Activated naive CD4-positive, alpha-beta T cell treated with anti-CD3 and anti-CD28 coated beads for 36 hours (primary cell): ENCODE results near the gene RUNX2. TPM values are rescaled to one million over a fixed set of nuclear protein-coding genes. Genes with fewer than 3 reads are reported as not detected.

ENCODE experiments used
- CTCF ChIA-PET: fragments of 350-600 bp; sonication (Branson Sonifier 250); formaldehyde crosslinking; loops from one replicate; lab custom pipeline; 2021; ENCODE audit warnings: antibody characterized with exemption; lab: Charles Lee
- DNase-seq: peaks from one replicate; pipeline ENCODE4 v3.0.0-alpha.2; 2020
- H3K27ac Mint-ChIP-seq: one replicate; pipeline ENCODE4 v1.8.0; 2021; ENCODE audit warnings: mild to moderate bottlenecking, mixed read lengths
- H3K27me3 Mint-ChIP-seq: one replicate; pipeline ENCODE4 v1.8.0; 2021; ENCODE audit warnings: low read depth, mixed read lengths
- H3K36me3 Mint-ChIP-seq: one replicate; pipeline ENCODE4 v1.8.0; 2021; ENCODE audit warnings: low read depth, mixed read lengths
- H3K4me1 Mint-ChIP-seq: one replicate; pipeline ENCODE4 v1.8.0; 2021; ENCODE audit warnings: low read depth, mixed read lengths
- H3K4me3 Mint-ChIP-seq: one replicate; pipeline ENCODE4 v1.8.0; 2021; ENCODE audit warnings: mild to moderate bottlenecking, moderate library complexity, mixed read lengths
- H3K9me3 Mint-ChIP-seq: one replicate; pipeline ENCODE4 v1.8.0; 2021; ENCODE audit warnings: mixed read lengths
- intact Hi-C: fragments of 100-400 bp; cut with micrococcal nuclease; formaldehyde crosslinking; loops from one replicate; pipeline ENCODE4 v1.15.1; 2023
- total RNA-seq, 2 experiments: library from RNA; stranded (reverse); gene quantifications; one replicate each; pipeline ENCODE4 v1.2.3, GENCODE V29; 2021

The RUNX2 gene
- total RNA-seq, 2 experiments from 2014 or later, result 3.1 to 3.6 TPM

- DNase-seq, result no peak
- Mint-ChIP-seq H3K4me1 (peaks cover 7% of the 10 kb centered on the region), H3K4me3 (no peak overlapping the region), H3K36me3 (peaks cover 2% of the 10 kb centered on the region), H3K27ac (no peak overlapping the region), H3K27me3 (no peaks in the 10 kb centered on the region), H3K9me3 (peaks cover 20% of the 10 kb centered on the region)
- CTCF ChIA-PET, result no interaction called here
- intact Hi-C loops, result no loop called here
Measured at GRCh38 chr6:45684476-45684875, 356.3 kb downstream of the RUNX2 start.

GRCh38 chr6:45685076-45685475 is 356.9 kb downstream of the RUNX2 start:
- CTCF ChIA-PET, result no interaction called here
- Mint-ChIP-seq H3K27me3 (no peaks in the 10 kb centered on the region), H3K9me3 (peaks cover 15% of the 10 kb centered on the region), H3K27ac (no peak overlapping the region), H3K4me3 (no peak overlapping the region), H3K36me3 (peaks cover 2% of the 10 kb centered on the region), H3K4me1 (peaks cover 7% of the 10 kb centered on the region)
- DNase-seq, result no peak
- intact Hi-C loops, result no loop called here

- DNase-seq, result no peak
- Mint-ChIP-seq H3K36me3 (no peaks in the 10 kb centered on the region), H3K27ac (no peak overlapping the region), H3K27me3 (no peaks in the 10 kb centered on the region), H3K4me1 (peaks cover 2% of the 10 kb centered on the region), H3K9me3 (peaks cover 6% of the 10 kb centered on the region), H3K4me3 (no peak overlapping the region)
- intact Hi-C loops, result no loop called here
- CTCF ChIA-PET, result no interaction called here
Measured at GRCh38 chr6:45686841-45687569, 358.9 kb downstream of the RUNX2 start.

- Mint-ChIP-seq H3K4me1 (no peaks in the 10 kb centered on the region), H3K4me3 (no peak overlapping the region), H3K27ac (no peak overlapping the region), H3K9me3 (peaks cover 2% of the 10 kb centered on the region), H3K27me3 (no peaks in the 10 kb centered on the region), H3K36me3 (no peaks in the 10 kb centered on the region)
- intact Hi-C loops, result no loop called here
- no peak for DNase-seq
- CTCF ChIA-PET, result no interaction called here
Measured at GRCh38 chr6:45687570-45687969, 359.4 kb downstream of the RUNX2 start.

GRCh38 chr6:45688180-45688579 is 360.1 kb downstream of the RUNX2 start:
- Mint-ChIP-seq H3K4me3 (no peak overlapping the region), H3K4me1 (no peaks in the 10 kb centered on the region), H3K27me3 (no peaks in the 10 kb centered on the region), H3K27ac (no peak overlapping the region), H3K9me3 (peaks cover 2% of the 10 kb centered on the region), H3K36me3 (no peaks in the 10 kb centered on the region)
- intact Hi-C loops, result no loop called here
- no peak for DNase-seq
- CTCF ChIA-PET, result no interaction called here

- DNase-seq, result no peak
- H3K9me3 Mint-ChIP-seq, result no peaks in the 10 kb centered on the region
- intact Hi-C loops, result no loop called here
- CTCF ChIA-PET, result no interaction called here
- H3K36me3 Mint-ChIP-seq, result no peaks in the 10 kb centered on the region
- H3K27me3 Mint-ChIP-seq, result no peaks in the 10 kb centered on the region
- H3K27ac Mint-ChIP-seq, result no peak overlapping the region
- H3K4me3 Mint-ChIP-seq, result no peak overlapping the region
- no peaks in the 10 kb centered on the region for H3K4me1 Mint-ChIP-seq
Measured at GRCh38 chr6:45689926-45690615, 361.9 kb downstream of the RUNX2 start.

GRCh38 chr6:45690846-45691245 is 362.7 kb downstream of the RUNX2 start:
- no peak overlapping the region for H3K27ac Mint-ChIP-seq
- no peak for DNase-seq
- H3K27me3 Mint-ChIP-seq, result no peaks in the 10 kb centered on the region
- H3K9me3 Mint-ChIP-seq, result no peaks in the 10 kb centered on the region
- H3K4me1 Mint-ChIP-seq, result no peaks in the 10 kb centered on the region
- no peaks in the 10 kb centered on the region for H3K36me3 Mint-ChIP-seq
- CTCF ChIA-PET, result no interaction called here
- intact Hi-C loops, result no loop called here
- no peak overlapping the region for H3K4me3 Mint-ChIP-seq

- Mint-ChIP-seq H3K27me3 (no peaks in the 10 kb centered on the region), H3K4me1 (no peaks in the 10 kb centered on the region), H3K4me3 (no peak overlapping the region), H3K9me3 (no peaks in the 10 kb centered on the region), H3K36me3 (no peaks in the 10 kb centered on the region), H3K27ac (no peak overlapping the region)
- intact Hi-C loops, result no loop called here
- no peak for DNase-seq
- CTCF ChIA-PET, result no interaction called here
Measured at GRCh38 chr6:45691426-45691825, 363.3 kb downstream of the RUNX2 start.

GRCh38 chr6:45692021-45692420 is 363.9 kb downstream of the RUNX2 start:
- H3K4me3 Mint-ChIP-seq, result no peak overlapping the region
- CTCF ChIA-PET, result no interaction called here
- H3K36me3 Mint-ChIP-seq, result no peaks in the 10 kb centered on the region

GRCh38 chr6:45696738-45697137 is 368.6 kb downstream of the RUNX2 start:
- intact Hi-C loops, result no loop called here
- DNase-seq, result no peak
- CTCF ChIA-PET, result no interaction called here
- no peak overlapping the region for H3K4me3 Mint-ChIP-seq
- H3K9me3 Mint-ChIP-seq, result no peaks in the 10 kb centered on the region
- no peaks in the 10 kb centered on the region for H3K4me1 Mint-ChIP-seq
- H3K27me3 Mint-ChIP-seq, result no peaks in the 10 kb centered on the region
- no peaks in the 10 kb centered on the region for H3K36me3 Mint-ChIP-seq
- no peak overlapping the region for H3K27ac Mint-ChIP-seq

More at GRCh38 chr6:45692021-45692420, 363.9 kb downstream of the RUNX2 start:
- Mint-ChIP-seq H3K9me3 (no peaks in the 10 kb centered on the region), H3K4me1 (no peaks in the 10 kb centered on the region), H3K27me3 (no peaks in the 10 kb centered on the region), H3K27ac (no peak overlapping the region)
- intact Hi-C loops, result no loop called here
- no peak for DNase-seq

- H3K36me3 Mint-ChIP-seq, result no peaks in the 10 kb centered on the region
- H3K27me3 Mint-ChIP-seq, result no peaks in the 10 kb centered on the region
- H3K27ac Mint-ChIP-seq, result no peak overlapping the region
- CTCF ChIA-PET, result no interaction called here
- H3K4me1 Mint-ChIP-seq, result peaks cover 3% of the 10 kb centered on the region
- no peaks in the 10 kb centered on the region for H3K9me3 Mint-ChIP-seq
- intact Hi-C loops, result no loop called here
- DNase-seq, result no peak
- no peak overlapping the region for H3K4me3 Mint-ChIP-seq
Measured at GRCh38 chr6:45697605-45698004, 369.5 kb downstream of the RUNX2 start.

GRCh38 chr6:45698046-45698445 is 369.9 kb downstream of the RUNX2 start:
- no peak overlapping the region for H3K27ac Mint-ChIP-seq
- no peaks in the 10 kb centered on the region for H3K27me3 Mint-ChIP-seq
- CTCF ChIA-PET, result interaction anchor here (0.8 kb wide), 1 partner anchor 18 kb away, joined by 3 read pairs; no protein-coding TSS in a partner anchor
- no peaks in the 10 kb centered on the region for H3K36me3 Mint-ChIP-seq
- DNase-seq, result no peak
- peaks cover 7% of the 10 kb centered on the region for H3K4me1 Mint-ChIP-seq
- no peaks in the 10 kb centered on the region for H3K9me3 Mint-ChIP-seq
- no peak overlapping the region for H3K4me3 Mint-ChIP-seq
- intact Hi-C loops, result no loop called here

- CTCF ChIA-PET, result no interaction called here
- Mint-ChIP-seq H3K27ac (no peak overlapping the region), H3K27me3 (no peaks in the 10 kb centered on the region), H3K36me3 (no peaks in the 10 kb centered on the region), H3K9me3 (no peaks in the 10 kb centered on the region), H3K4me1 (peaks cover 21% of the 10 kb centered on the region), H3K4me3 (no peak overlapping the region)
- no peak for DNase-seq
- intact Hi-C loops, result no loop called here
Measured at GRCh38 chr6:45699663-45700062, 371.5 kb downstream of the RUNX2 start.
